Suppressor macrophage (primary cell): Measurements from ENCODE around the gene HSD17B12.

Source experiments
- DNase-seq, 4 experiments: peaks; one replicate each; pipeline ENCODE4 v3.0.0-alpha.2; 2020 to 2022

The HSD17B12 gene

DNA sequence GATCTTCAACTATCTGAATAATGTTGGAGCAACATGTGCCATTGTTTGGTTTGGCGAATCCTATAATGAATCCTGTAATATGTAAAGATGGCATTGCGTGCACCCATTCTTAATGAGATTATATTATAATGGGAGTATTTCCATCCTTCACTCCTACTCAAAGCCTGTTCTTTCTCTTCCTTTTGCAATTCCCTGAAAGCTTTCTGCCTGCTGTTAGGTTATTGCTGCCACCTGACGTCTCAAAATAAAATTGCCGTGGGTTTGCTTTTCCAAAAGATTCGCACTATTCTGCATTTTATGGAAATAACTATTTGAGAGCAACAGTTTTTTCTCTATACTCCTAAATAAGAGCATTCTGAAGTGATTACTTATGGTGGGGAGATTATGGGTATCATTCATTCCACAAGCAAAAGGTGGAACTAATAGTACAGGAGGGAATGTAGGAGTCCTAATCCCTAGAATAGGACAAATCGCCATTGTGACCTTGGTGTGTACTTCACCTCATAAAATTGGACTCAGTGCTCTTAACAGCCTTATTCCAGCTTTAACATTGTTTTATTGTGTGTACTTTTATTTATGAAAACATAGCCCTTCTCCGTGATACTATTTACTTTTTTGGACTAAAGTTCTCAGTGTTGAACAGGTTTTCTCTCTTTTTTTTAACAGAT lies 130.5 kb downstream of the HSD17B12 start:
- DNase-seq: no peak

- no peak for DNase-seq
Observed at GRCh38 chr11:43812471-43812870, 131.9 kb downstream of the HSD17B12 start.

DNA sequence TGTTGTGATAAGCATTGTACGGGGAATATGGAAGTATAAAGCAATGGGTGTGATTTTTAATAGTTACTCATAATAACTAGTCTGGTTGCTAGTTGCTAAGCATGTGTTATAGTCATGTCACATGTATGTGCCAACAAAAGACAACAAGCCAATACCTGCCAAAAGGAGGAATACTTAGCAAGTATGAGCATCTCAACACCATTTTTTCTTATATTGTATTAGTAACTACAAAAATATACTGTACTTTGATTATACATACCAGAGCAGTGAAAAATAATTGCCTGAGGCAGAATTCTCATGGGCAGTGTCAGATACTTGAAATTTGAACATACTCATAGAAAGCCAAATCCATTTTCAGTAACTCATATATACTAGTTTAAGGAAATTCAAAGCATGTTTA lies 137.7 kb downstream of the HSD17B12 start:
- DNase-seq: no peak

DNA sequence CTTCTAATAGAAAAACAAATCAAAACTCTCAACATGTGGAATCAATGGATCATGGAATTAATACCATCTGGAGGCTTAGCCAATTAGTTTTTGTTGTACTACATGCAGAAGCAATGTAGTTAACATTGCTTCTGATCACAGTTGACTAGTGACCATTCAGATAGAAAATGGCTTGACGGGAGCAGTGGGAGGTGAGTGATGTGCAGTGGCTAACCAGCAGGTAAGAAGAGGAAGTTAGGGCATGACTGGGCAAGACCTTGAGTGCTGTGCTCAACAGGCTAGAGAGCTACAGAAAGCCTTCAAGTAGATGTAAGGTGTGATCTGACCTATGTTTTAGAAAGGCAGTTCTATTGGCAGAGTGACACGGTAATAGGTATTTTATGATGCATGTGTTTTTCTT lies 139.4 kb downstream of the HSD17B12 start:
- no peak for DNase-seq

DNA sequence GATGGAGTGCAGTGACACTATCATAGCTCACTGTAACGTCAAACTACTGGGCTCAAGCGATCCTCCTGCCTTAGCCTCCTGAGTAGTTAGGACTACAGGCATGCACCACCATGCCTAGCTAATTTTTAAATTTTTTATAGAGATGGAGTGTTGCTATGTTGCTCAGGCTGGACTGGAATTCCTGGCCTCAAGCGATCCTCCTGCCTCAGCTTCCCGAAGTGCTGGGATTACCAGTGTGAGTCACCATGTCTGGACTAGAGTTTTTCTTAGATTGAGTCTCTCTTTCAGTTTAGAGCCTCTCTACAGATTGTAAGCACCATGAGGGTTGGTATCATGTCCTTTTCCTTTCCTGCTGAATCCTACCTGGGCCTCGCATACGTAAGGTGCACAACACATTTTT lies 142.8 kb downstream of the HSD17B12 start:
- DNase-seq: no peak

DNA sequence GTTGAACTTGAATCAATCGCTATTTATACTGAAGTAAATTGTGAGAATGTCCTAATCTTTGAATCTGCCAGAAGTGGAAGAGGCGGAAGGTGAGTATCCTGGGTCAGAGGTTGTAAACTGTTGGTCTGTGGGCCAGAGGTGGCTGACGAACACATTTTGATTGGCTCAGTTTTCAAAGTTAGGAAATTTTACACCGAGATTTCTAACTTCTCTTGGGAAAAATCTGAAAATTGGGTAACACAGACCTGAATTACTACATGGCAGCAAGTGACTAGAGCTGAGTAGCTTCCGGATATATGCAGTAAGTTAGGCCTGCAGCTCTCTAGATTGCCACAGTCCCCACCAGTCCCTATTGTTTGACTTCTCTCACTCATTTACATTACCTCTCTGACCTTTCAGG lies 143.3 kb downstream of the HSD17B12 start:
- no peak for DNase-seq

- peak in 3 of 4 experiments; percentile 18 to 42 (median 23) for DNase-seq
Observed at GRCh38 chr11:43825217-43825816, 144.8 kb downstream of the HSD17B12 start.

DNA sequence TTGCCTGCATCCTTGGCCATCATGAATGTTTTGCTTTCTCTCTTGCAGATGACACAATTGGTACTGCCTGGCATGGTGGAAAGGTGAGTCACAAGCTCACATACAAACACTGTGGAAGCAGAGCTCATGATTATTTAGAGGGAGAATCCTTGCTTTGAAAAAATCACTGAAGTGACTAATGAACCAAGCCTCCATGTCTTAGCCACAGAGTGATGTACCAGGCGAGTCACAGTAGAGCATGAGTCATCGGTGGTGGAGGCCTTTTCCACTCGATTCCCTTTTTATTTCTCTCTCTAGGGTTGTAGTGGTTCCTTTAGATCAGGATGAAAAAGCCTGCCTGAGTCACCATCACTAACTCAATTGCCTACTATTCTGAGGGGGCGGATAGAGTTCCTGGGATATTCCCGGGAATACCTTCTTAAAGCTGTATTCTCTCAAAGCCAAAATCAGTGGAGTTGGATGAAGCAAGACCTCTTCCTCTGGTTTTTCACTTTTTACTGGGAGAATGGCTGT lies 150.4 kb downstream of the HSD17B12 start:
- DNase-seq: peak; percentile 64 to 87 (median 68)

GRCh38 chr11:43832536-43832935 lies 152.0 kb downstream of the HSD17B12 start:
- DNase-seq: no peak

DNA sequence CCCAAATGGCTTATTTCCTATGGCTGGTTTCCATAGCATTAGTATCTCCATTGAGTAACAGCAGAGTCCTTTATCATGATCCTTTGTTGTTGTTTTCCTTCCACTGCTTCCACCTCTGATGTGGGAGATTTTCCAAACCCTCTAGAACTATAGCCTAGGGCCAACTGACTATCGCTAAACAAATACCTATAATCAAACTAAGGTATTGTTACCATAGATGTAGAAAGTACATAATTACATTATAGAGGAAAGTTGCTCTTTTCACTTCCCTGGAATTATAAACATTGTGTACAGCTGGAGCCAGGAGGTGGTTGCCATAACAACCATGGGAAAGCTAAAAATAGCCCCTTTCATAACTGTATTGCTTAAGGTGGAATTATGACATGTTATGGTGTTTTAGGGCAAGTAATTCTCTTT lies 153.1 kb downstream of the HSD17B12 start:
- DNase-seq: peak in 3 of 4 experiments; percentile 10 to 31 (median 14)

DNA sequence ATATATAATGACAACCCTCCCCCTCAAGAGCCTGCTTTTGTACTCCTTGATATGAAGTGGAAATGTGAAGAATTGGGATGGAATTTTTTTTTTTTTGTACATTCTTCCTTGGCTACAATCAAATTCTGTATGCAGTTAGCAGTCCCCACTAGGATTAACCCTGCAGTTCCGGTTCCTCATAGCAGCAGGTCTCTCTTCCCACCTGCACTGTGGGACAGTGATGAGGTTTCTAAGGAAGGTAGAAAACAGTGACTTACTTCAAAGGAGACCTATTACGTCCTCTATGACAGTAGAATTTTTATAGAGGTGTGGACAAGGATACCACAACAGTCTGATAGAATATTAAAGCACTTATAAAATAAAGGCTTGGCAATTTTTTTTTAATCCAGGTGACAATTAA lies 153.7 kb downstream of the HSD17B12 start:
- no peak for DNase-seq

GRCh38 chr11:43835104-43835503 lies 154.6 kb downstream of the HSD17B12 start:
- DNase-seq: no peak

DNA sequence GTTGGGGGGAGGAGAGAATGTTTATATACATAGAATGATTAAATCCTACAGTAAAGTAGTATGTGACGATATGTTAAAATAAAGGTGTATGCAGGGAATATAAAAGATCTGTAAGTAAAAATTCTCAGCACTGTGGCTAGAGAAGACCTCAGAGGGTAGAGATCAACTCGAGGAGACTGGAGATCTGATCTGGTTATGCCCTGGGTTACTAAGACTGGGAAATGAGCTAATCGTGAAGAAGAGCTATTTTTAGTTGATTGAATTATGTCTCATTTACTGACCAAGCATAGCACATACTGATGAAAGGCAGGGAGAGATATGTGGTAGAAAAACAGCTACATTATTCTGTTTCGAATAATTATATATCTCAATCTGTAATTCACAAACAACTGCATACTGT lies 157.3 kb downstream of the HSD17B12 start:
- no peak for DNase-seq

DNA sequence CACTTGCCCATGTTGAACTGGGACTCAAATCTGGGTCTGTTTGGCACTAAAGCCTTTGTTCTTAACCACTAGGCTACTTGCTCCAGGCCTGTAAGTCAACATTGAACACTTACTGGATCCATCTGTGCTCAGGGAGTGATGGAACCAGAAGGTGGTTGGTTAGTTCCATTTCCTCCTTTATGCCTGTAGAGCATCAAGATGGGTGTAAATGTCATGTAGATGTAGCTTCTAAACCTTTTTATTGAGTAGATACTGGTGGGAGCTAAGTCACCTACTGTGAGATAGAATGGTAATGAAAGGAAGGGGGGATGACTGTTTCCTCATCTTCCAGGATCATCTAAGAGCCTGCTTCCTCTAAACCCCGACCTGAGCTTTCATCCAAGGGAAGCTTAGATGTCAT lies 161.5 kb downstream of the HSD17B12 start:
- no peak for DNase-seq

GRCh38 chr11:43845816-43846215 lies 165.3 kb downstream of the HSD17B12 start:
- DNase-seq: peak in 1 of 4 experiments; percentile 11

DNA sequence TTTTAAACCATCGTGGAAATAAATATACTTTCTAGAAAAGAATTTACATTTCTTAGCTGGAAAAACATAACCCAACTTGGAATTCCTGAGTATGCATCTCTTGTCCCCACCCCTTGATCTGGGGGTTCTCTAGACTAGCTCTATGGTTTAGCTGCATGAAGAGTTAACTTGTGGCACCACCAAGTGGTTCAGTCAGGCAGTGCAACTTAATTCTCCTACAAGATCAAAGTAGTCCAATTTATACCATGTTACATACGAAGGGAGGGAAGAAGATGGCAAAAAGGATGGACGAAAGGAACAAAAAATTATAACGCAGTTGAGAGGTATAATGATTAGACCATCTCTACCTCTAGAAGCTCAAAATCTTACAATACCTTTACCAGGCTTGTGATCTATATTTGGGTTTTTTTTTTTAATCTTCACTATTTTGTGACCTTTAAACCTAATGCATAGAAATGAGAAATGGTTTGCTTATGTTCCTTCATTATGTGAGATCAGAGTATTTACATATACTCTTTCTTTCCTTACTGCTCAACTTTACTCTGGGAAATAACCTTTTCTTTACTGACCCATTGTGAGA lies 171.6 kb downstream of the HSD17B12 start:
- DNase-seq: peak; percentile 66 to 69 (median 67)

DNA sequence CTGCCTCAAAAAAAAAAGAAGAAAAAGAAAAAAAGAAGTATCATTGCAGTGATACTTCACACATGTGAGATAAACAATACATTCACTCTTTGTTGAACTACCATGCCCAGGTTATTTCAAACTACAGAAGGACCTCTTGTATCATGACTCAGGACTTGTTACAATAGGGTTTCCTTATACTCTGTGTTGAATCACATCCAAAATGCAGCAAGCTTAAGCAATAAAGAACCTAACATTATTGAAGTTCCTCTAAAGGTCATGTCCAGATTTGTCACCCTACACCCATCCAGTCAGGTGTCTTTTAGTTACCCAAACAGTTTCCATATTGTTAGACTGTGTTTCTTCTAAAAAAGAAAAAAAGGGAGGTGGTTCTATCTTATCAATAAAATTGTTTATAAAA lies 173.2 kb downstream of the HSD17B12 start:
- peak in 3 of 4 experiments; percentile 23 to 68 (median 52) for DNase-seq

GRCh38 chr11:43856993-43857392 lies 176.5 kb downstream of the HSD17B12 start:
- DNase-seq: no peak

GRCh38 chr11:43861141-43861540 lies 180.6 kb downstream of the HSD17B12 start:
- no peak for DNase-seq

DNA sequence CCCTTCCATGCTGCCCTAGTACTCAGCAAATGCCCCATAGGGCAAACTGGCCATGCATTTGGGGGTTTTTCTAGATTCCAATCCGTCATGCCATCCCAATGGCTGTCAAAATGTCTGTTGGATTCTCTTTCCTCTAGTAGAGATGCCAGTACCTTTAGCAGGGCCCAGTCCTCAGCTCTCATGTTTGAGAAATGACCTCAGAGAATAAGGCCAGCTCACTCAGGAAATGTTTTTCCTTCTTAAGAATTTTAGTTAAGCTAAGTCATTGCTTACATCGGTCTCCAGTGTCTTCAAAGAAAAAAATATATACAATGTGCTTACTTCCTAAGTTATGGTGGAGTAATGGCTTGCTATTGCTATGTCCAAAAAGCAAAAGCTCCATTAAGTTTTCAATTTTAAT lies 186.0 kb downstream of the HSD17B12 start:
- no peak for DNase-seq

GRCh38 chr11:43866969-43867368 lies 186.4 kb downstream of the HSD17B12 start:
- DNase-seq: no peak

DNA sequence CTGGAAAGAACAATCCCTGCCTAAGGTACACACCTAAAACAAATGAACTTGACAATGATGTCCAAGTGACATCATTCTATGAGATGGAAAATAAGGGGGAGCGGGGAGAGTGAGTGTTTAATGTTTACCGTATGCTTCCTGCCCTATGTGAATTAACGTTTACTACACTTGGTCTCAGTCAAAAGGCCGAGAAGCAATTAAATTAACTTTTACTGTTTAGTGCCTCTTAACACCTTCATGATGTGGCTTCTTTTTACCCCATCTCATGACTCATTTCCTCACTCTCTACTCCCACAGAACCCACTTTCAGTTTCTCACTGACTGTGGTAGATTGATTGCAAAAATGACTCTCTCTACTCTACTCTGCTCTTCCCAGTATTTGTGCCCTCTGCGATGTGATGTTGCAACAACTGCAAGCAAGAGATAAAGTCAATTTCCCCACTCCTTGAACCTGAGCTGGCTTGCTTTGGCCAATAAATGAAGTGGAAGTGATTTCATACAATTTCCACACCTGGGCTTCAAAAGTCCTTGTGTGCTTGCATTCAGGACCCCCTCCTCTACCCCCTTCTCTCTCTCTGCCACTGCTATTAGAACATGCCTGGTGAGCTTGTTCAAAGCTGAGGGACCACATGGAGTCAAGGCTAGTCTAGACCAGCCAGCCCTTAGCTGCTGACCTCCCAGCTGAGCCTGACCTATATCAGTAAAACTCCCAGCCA lies 188.5 kb downstream of the HSD17B12 start:
- DNase-seq: peak; percentile 64 to 90 (median 72)

DNA sequence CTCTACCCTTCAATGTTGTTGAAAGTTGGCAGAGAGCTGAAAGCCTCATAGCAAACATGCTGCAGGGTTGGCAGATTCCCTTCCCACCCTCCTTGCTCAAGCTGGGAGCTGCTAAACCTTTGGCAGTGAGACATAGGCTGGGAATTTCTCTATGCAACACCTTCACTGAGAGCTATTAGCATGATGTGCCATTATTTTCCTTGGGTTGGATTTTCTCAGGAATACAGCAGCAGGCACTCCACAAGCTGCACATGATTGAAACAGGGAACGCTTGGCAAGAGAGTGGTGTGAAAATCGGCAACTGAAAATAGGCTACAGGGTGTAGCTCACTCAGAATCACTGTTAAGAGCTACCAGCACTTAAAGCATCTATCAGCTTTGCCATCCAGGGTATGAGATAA lies 190.5 kb downstream of the HSD17B12 start:
- no peak for DNase-seq
